Measurements from ENCODE around the gene PPARG. TPM values are rescaled to one million over a fixed set of nuclear protein-coding genes. Genes with fewer than 3 reads are reported as not detected.

PPARG gene
- total and polyA plus RNA-seq, 10 donors = 5.5 to 28.0 (median 19.4) TPM

DNA sequence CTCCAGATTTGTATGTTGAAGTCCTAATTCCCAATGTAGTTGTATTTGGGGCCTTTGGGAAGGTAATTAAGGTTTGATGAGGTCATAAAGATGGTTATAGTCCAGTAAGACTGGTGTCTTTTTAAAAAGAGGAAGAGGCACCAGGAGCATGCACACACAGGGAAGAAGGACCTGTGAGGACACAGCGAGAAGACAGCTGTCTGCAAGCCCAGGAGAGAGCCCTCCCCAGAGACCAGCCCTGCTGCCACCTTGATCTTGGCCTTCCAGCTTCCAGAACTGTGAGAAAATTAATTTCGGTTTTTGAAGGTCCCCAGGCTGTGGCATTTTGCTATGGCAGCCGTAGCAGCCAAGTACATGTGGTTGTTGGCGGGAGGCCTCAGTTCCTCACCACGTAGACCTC is 162.6 kb downstream of the PPARG start:
- Histone ChIP-seq H3K36me3 (no peaks in the 10 kb centered on the region), H3K27ac (no peak overlapping the region), H3K4me1 (no peaks in the 10 kb centered on the region), H3K27me3 (replicated peaks in 1 of 7) (no peaks in the 10 kb centered on the region), H3K4me3 (no peak overlapping the region), H3K9me3 (peaks cover 0 to 5% (median 0%) of the 10 kb centered on the region in 8 donors)
- TF ChIP-seq, protein P1, sequence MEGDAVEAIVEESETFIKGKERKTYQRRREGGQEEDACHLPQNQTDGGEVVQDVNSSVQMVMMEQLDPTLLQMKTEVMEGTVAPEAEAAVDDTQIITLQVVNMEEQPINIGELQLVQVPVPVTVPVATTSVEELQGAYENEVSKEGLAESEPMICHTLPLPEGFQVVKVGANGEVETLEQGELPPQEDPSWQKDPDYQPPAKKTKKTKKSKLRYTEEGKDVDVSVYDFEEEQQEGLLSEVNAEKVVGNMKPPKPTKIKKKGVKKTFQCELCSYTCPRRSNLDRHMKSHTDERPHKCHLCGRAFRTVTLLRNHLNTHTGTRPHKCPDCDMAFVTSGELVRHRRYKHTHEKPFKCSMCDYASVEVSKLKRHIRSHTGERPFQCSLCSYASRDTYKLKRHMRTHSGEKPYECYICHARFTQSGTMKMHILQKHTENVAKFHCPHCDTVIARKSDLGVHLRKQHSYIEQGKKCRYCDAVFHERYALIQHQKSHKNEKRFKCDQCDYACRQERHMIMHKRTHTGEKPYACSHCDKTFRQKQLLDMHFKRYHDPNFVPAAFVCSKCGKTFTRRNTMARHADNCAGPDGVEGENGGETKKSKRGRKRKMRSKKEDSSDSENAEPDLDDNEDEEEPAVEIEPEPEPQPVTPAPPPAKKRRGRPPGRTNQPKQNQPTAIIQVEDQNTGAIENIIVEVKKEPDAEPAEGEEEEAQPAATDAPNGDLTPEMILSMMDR (IDR thresholded peaks at IDR 0.05 in 8 of 11, conservative IDR thresholded peaks at IDR 0.05 in 3 of 11) = no peak
- no peak for DNase-seq
- 78 to 93% (median 83%) methylated on average over 5 of the region's 5 CpGs for WGBS, 5 donors
- intact Hi-C loops (cut with DNase I; ENCODE audit: low total_unique reads) = no loop called here

- TF ChIP-seq, protein P1 (IDR thresholded peaks at IDR 0.05 in 8 of 11, conservative IDR thresholded peaks at IDR 0.05 in 3 of 11) = no peak
- TF ChIP-seq POLR2A (IDR thresholded peaks at IDR 0.05) (no peak), POLR2AphosphoS5 (IDR thresholded peaks at IDR 0.05) (no peak)
- H3K27me3 ChIP-seq (replicated peaks in 1 of 7) = no peaks in the 10 kb centered on the region
- no peaks in the 10 kb centered on the region for H3K4me1 ChIP-seq
- DNase-seq = no peak
- no peaks in the 10 kb centered on the region for H3K36me3 ChIP-seq
- 65 to 86% (median 83%) methylated on average over 1 of the region's 1 CpG for WGBS, 5 donors
- no peak overlapping the region for H3K4me3 ChIP-seq
- peak overlapping the region in 1 of 8 donors; percentile 13 for H3K27ac ChIP-seq
- H3K9me3 ChIP-seq = peaks cover 0 to 5% (median 0%) of the 10 kb centered on the region in 8 donors
- intact Hi-C loops (cut with DNase I; ENCODE audit: low total_unique reads) = no loop called here
These were observed 163.1 kb downstream of the PPARG start for GRCh38 chr3:12451960-12452359.

DNA sequence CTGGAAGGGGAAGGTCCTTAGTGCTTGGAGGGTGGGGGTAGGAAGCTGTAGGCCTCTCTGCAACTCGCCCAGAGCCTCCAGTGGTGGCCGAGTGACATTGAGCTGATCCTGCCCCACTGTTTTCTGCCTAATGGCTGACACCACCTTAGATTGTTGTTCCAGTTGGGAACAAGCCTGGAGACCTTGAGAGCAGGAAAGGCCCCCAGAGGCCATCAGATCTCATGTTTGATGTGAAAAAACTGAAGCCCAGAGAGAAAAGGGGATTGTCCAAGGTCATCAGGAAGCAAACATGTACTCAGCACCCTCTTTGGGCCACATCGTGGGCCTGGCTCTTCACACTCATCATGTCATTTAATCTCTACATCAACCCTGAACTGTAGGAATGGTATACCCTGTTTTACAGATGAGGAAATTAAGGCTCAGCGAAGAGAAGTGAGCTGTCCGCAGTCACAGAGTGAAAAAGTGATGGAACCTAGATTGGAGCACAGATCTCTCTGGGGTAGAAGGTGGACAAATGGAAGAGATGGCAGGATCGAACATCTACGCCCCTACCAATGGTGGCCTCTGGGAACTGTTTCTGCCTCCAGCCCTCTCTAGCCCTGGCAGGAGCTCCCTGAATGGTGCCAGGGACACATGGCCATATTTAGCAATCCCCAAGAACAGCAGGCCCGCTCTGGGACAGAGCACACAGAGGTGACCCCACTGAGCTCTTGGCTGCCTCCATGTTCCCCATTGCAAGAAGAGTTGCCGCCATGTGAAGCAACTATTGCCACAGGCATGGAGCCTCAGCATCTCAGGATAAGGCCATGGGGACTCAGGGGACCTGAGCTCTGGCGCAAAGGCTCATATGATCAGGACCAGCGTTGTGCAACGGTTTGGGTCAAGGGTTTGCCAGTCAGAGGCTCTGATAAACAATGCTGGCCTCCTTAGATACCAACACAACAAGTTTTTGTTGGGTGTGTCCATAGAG is 163.8 kb downstream of the PPARG start:
- peak overlapping the region in 3 of 8 donors; percentile 14 to 22 (median 19) for H3K27ac ChIP-seq
- intact Hi-C loops (cut with DNase I; ENCODE audit: low total_unique reads) = no loop called here
- no peak for DNase-seq
- no peak for TF ChIP-seq POLR2A (IDR thresholded peaks at IDR 0.05)
- peak in 1 of 3 donors; percentile 6 for TF ChIP-seq POLR2AphosphoS5 (IDR thresholded peaks at IDR 0.05)
- TF ChIP-seq, protein P1 (IDR thresholded peaks at IDR 0.05 in 8 of 11, conservative IDR thresholded peaks at IDR 0.05 in 3 of 11) = peak in 1 of 11 experiments; percentile 13
- no peak overlapping the region for H3K4me3 ChIP-seq
- H3K27me3 ChIP-seq (replicated peaks in 1 of 7) = no peaks in the 10 kb centered on the region
- WGBS, 5 donors = 79 to 89% (median 84%) methylated on average over 11 to 12 of the region's 12 CpGs
- no peaks in the 10 kb centered on the region for H3K36me3 ChIP-seq
- H3K9me3 ChIP-seq = peaks cover 0 to 5% (median 0%) of the 10 kb centered on the region in 8 donors
- no peaks in the 10 kb centered on the region for H3K4me1 ChIP-seq

Data from spleen (tissue), 11 donors.